Thyroid gland (tissue), 4 donors: Measurements from ENCODE around the gene FBXO40. TPM values are rescaled to one million over a fixed set of nuclear protein-coding genes. Genes with fewer than 3 reads are reported as not detected.
A peak's percentile ranks its signal among the peaks of the same experiment; 100 is the strongest.

Experiments
- DNase-seq, 2 donors: peaks; one replicate each; pipeline ENCODE4 v3.0.0-alpha.2; 2019
- H3K27ac ChIP-seq, 3 donors: fragments of 200-600 bp; sonication (generic); 1 replicate in 2 of 3; 2 replicates in 1 of 3; pipeline ENCODE4 v1.5.1; 2016 to 2019; ENCODE audit warnings: mild to moderate bottlenecking in 1 of 3, moderate library complexity in 1 of 3
- H3K27me3 ChIP-seq: fragments of 200-600 bp; sonication (generic); one replicate; pipeline ENCODE4 v1.5.1; 2019
- H3K36me3 ChIP-seq, 2 donors: fragments of 200-600 bp; sonication (generic); one replicate each; pipeline ENCODE4 v1.5.1; 2016 to 2019
- H3K4me1 ChIP-seq, 2 donors: fragments of 200-600 bp; sonication (generic); one replicate each; pipeline ENCODE4 v1.5.1; 2017 to 2019
- H3K4me3 ChIP-seq, 3 donors: fragments of 200-600 bp; sonication (generic); replicated peaks in 1 of 3; 1 replicate in 2 of 3; 2 replicates in 1 of 3; pipeline ENCODE4 v1.5.1; 2016; ENCODE audit warnings: mild to moderate bottlenecking in 1 of 3
- H3K9me3 ChIP-seq: fragments of 200-600 bp; sonication (generic); one replicate; pipeline ENCODE4 v1.5.1; 2017
- POLR2A ChIP-seq, 2 donors: fragments of 450-650 bp; IDR thresholded peaks; one replicate each; pipeline ENCODE4 v1.6.1; 2017; ENCODE audit warnings: antibody characterized with exemption in 2 of 2, mild to moderate bottlenecking in 2 of 2, moderate library complexity in 1 of 2
- WGBS, 2 donors: methylation state at CpG; one replicate each; pipeline ENCODE4 v1.1.5; 2017; 5-methylcytosine and 5-hydroxymethylcytosine counted together
- intact Hi-C: fragments of 100-400 bp; cut with DNase I; formaldehyde crosslinking; loops from one replicate; pipeline ENCODE4 v1.15.1; 2023
- total RNA-seq, 4 donors: library from RNA; depleted of rRNA; stranded (reverse); fragments of >200 nt; gene quantifications; one replicate each; pipeline ENCODE4 v1.2.3, GENCODE V29; 2016
- TF ChIP-seq, protein P1 (sequence below), 6 experiments: fragments of 200-600 bp in 3 of 6; fragments of 450-650 bp in 3 of 6; sonication (generic) in 3 of 6; IDR thresholded peaks; one replicate each; pipeline ENCODE4 v1.5.1; 2016 to 2019; ENCODE audit warnings: antibody characterized with exemption in 6 of 6, mild to moderate bottlenecking in 2 of 6, inconsistent platforms in 1 of 6, moderate library complexity in 1 of 6

Gene FBXO40
- total RNA-seq, 4 donors from 2014 or later, result not detected

GRCh38 chr3:121654493-121655385, 61.6 kb downstream of the FBXO40 start:
- no peaks in the 10 kb centered on the region for H3K36me3 ChIP-seq
- H3K27ac ChIP-seq, result no peak overlapping the region
- no peak for DNase-seq
- H3K27me3 ChIP-seq, result no peaks in the 10 kb centered on the region
- TF ChIP-seq POLR2A (IDR thresholded peaks at IDR 0.05), result no peak
- TF ChIP-seq, protein P1, sequence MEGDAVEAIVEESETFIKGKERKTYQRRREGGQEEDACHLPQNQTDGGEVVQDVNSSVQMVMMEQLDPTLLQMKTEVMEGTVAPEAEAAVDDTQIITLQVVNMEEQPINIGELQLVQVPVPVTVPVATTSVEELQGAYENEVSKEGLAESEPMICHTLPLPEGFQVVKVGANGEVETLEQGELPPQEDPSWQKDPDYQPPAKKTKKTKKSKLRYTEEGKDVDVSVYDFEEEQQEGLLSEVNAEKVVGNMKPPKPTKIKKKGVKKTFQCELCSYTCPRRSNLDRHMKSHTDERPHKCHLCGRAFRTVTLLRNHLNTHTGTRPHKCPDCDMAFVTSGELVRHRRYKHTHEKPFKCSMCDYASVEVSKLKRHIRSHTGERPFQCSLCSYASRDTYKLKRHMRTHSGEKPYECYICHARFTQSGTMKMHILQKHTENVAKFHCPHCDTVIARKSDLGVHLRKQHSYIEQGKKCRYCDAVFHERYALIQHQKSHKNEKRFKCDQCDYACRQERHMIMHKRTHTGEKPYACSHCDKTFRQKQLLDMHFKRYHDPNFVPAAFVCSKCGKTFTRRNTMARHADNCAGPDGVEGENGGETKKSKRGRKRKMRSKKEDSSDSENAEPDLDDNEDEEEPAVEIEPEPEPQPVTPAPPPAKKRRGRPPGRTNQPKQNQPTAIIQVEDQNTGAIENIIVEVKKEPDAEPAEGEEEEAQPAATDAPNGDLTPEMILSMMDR (IDR thresholded peaks at IDR 0.05), result no peak
- 78 to 85% methylated on average over 6 of the region's 6 CpGs for WGBS, 2 donors
- H3K9me3 ChIP-seq, result no peaks in the 10 kb centered on the region
- no peak overlapping the region for H3K4me3 ChIP-seq
- intact Hi-C loops, result no loop called here
- no peaks in the 10 kb centered on the region for H3K4me1 ChIP-seq

- intact Hi-C loops, result no loop called here
- TF ChIP-seq POLR2A (IDR thresholded peaks at IDR 0.05), result no peak
- TF ChIP-seq, protein P1 (IDR thresholded peaks at IDR 0.05), result no peak
Measured at GRCh38 chr3:121658716-121659435, 65.7 kb downstream of the FBXO40 start.

DNA sequence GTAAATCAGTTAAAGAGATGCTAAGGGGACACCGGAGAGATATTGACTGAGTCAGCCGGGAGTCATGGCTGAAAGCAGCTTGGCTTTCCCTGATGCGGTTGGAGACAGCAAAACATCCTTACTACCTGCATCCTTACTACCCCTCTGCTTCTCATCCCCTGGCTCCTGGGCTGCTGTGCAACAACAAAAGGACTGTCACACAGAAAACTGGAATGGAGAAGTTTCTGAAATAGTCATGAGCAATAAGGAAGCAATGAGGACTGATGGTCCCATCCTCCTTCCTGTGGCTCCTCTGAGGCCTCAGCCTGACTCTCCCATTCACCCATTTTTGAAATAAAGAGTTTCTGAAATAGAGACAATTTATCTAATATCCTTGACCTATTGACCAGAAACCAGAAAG, 66.4 kb downstream of the FBXO40 start:
- Histone ChIP-seq H3K27me3 (no peaks in the 10 kb centered on the region), H3K4me3 (no peak overlapping the region), H3K4me1 (no peaks in the 10 kb centered on the region), H3K27ac (no peak overlapping the region), H3K9me3 (no peaks in the 10 kb centered on the region), H3K36me3 (peaks cover 12 to 22% of the 10 kb centered on the region in 2 donors)
- DNase-seq, result no peak
- intact Hi-C loops, result no loop called here
- 91 to 95% methylated on average over 3 of the region's 3 CpGs for WGBS, 2 donors
- TF ChIP-seq POLR2A (IDR thresholded peaks at IDR 0.05), result no peak
- TF ChIP-seq, protein P1 (IDR thresholded peaks at IDR 0.05), result no peak

More at GRCh38 chr3:121658716-121659435, 65.7 kb downstream of the FBXO40 start:
- H3K27me3 ChIP-seq, result no peaks in the 10 kb centered on the region
- H3K9me3 ChIP-seq, result no peaks in the 10 kb centered on the region
- no peak for DNase-seq
- 79 to 90% methylated on average over 6 of the region's 6 CpGs for WGBS, 2 donors
- H3K36me3 ChIP-seq, result peaks cover 5 to 15% of the 10 kb centered on the region in 2 donors
- no peak overlapping the region for H3K4me3 ChIP-seq
- H3K4me1 ChIP-seq, result no peaks in the 10 kb centered on the region
- no peak overlapping the region for H3K27ac ChIP-seq

DNA sequence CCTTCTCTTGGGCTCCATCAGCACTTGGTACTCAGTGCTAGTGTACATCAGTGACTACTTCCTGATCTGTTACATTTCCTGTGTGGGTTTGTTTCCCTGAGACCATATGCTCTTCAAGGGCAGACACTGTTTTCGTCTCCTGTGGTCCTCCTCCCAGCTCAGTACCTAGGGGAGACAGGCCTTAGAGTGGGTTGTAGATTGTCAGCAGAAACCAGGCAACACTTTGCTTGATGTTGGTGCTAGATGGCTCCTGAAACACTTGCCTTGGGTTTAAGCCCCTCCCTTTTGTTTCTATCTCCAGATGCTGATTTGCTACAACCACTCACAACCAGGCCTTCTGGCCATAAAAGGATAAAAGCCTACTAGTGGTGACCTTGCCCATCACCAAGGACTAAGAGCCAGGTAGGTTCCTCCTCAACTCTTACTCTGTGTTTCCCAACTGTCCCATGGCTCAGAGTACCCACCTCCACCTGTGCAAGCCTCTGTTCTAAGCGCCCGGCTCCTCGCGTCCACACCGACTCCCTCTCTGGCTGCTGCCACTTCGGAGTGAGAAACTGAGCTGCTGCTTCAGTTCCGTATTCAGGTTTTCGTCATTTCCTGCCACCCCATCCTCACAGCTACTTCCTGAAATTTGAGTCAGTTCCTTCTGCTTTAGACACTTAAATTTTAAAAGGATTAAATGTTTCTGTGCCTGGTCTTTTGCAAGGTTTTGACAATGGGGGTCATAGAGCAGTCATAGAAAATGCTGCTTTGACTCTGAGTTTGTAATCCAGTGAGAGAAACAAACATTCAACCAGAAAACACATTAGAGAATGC, 67.4 kb downstream of the FBXO40 start, which contains the start of gene HCLS1:
TSS of gene HCLS1 (minus strand) at position 548 of the 816 bp plus-strand sequence. CDS start 2,556 bp downstream, outside the sequence.
- intact Hi-C loops, result no loop called here
- TF ChIP-seq, protein P1 (IDR thresholded peaks at IDR 0.05), result no peak
- TF ChIP-seq POLR2A (IDR thresholded peaks at IDR 0.05), result peak in 1 of 2 donors; percentile 23
- H3K36me3 ChIP-seq, result peaks cover 16 to 32% of the 10 kb centered on the region in 2 donors
- no peaks in the 10 kb centered on the region for H3K4me1 ChIP-seq
- H3K27ac ChIP-seq, result peak within 1 kb of the TSS; percentile 17 to 45 (median 30)
- no peaks in the 10 kb centered on the region for H3K9me3 ChIP-seq
- DNase-seq, result peak; percentile 14
- H3K4me3 ChIP-seq, result peak within 1 kb of the TSS in 1 of 3 donors; percentile 6
- H3K27me3 ChIP-seq, result no peaks in the 10 kb centered on the region
- WGBS, 2 donors, result 78 to 82% methylated on average over 9 of the region's 9 CpGs
